ENCODE measurements around the gene ENDOV. TPM values are rescaled to one million over a fixed set of nuclear protein-coding genes. Genes with fewer than 3 reads are reported as not detected.
"Not testable (repeated sequence)": the region's sequence is repeated elsewhere in the genome, so short reads cannot be mapped to it uniquely, and the experiment has no call there.

Gene ENDOV
- total and polyA plus RNA-seq, 4 donors: 5.7 to 11.9 (median 8.3) TPM

DNA sequence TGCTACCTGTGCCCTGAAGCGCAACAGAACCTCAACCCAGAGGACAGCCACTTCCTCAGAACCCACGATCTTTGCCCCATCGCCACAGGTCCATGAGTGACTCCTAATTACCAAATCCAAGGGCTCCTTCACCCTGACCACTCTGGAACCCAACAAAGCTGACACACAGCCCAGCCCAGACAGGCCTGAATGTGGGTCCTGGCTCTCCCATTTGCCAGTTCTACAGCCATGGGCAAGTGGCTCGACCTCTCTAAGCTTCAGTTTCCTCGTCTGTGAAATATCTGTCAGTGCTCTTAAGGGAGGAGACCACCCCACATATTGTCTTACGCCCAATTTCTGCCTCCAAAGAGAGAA, 18.0 kb upstream of the ENDOV start:
- H3K9ac ChIP-seq (ENCODE audit: low read depth in 1 of 2, low read length in 2 of 2): no peak overlapping the region
- 91% methylated on average over 6 of the region's 6 CpGs for WGBS

DNA sequence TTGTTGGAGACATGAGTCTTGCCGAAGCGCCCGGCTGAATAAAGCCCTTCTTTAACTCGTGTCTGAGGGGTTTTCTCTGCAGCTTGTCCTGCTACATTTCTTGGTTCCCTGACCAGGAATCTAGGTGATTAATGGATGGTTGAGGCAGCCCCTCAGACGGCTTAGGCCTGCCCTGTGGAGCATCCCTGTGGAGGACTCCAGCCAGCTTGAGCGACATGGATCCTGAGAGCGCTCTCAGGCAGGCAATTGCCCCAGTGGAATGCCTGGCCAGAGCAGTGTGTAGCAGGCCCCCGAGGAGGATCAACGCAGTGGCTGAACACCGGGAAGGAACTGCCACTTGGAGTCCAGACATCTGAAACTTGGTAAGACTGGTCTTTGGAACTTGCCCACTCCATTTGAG, 17.3 kb upstream of the ENDOV start:
- no peak overlapping the region for H3K4me3 ChIP-seq (ENCODE audit: low read depth in 1 of 3, low read length in 3 of 3)
- H3K27ac ChIP-seq (ENCODE audit: low read depth in 1 of 2, low read length in 2 of 2): no peak overlapping the region
- TF ChIP-seq HNF4A (conservative IDR thresholded peaks at IDR 0.05) (no peak), YY1 (IDR thresholded peaks at IDR 0.05) (no peak), EGR1 (IDR thresholded peaks at IDR 0.05; ENCODE audit: low read depth in 2 of 2) (no peak), FOXA1 (IDR thresholded peaks at IDR 0.05) (no peak), ATF3 (IDR thresholded peaks at IDR 0.05) (no peak), TAF1 (conservative IDR thresholded peaks at IDR 0.05) (no peak), SP1 (IDR thresholded peaks at IDR 0.05) (no peak), JUND (IDR thresholded peaks at IDR 0.05) (no peak), RXRA (IDR thresholded peaks at IDR 0.05) (no peak), NR2F2 (IDR thresholded peaks at IDR 0.05) (no peak), CTCF (IDR thresholded peaks at IDR 0.05; ENCODE audit: low read depth, low read length, missing input control) (no peak), GABPA (IDR thresholded peaks at IDR 0.05 in 1 of 2, conservative IDR thresholded peaks at IDR 0.05 in 1 of 2) (no peak), RAD21 (IDR thresholded peaks at IDR 0.05) (no peak), HNF4G (IDR thresholded peaks at IDR 0.05) (no peak), FOXA2 (IDR thresholded peaks at IDR 0.05) (no peak)
- TF ChIP-seq, protein P1, sequence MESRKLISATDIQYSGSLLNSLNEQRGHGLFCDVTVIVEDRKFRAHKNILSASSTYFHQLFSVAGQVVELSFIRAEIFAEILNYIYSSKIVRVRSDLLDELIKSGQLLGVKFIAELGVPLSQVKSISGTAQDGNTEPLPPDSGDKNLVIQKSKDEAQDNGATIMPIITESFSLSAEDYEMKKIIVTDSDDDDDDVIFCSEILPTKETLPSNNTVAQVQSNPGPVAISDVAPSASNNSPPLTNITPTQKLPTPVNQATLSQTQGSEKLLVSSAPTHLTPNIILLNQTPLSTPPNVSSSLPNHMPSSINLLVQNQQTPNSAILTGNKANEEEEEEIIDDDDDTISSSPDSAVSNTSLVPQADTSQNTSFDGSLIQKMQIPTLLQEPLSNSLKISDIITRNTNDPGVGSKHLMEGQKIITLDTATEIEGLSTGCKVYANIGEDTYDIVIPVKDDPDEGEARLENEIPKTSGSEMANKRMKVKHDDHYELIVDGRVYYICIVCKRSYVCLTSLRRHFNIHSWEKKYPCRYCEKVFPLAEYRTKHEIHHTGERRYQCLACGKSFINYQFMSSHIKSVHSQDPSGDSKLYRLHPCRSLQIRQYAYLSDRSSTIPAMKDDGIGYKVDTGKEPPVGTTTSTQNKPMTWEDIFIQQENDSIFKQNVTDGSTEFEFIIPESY (IDR thresholded peaks at IDR 0.05): no peak
- TF ChIP-seq, protein P2, sequence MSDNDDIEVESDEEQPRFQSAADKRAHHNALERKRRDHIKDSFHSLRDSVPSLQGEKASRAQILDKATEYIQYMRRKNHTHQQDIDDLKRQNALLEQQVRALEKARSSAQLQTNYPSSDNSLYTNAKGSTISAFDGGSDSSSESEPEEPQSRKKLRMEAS (IDR thresholded peaks at IDR 0.05): no peak
- TF ChIP-seq, protein P3, sequence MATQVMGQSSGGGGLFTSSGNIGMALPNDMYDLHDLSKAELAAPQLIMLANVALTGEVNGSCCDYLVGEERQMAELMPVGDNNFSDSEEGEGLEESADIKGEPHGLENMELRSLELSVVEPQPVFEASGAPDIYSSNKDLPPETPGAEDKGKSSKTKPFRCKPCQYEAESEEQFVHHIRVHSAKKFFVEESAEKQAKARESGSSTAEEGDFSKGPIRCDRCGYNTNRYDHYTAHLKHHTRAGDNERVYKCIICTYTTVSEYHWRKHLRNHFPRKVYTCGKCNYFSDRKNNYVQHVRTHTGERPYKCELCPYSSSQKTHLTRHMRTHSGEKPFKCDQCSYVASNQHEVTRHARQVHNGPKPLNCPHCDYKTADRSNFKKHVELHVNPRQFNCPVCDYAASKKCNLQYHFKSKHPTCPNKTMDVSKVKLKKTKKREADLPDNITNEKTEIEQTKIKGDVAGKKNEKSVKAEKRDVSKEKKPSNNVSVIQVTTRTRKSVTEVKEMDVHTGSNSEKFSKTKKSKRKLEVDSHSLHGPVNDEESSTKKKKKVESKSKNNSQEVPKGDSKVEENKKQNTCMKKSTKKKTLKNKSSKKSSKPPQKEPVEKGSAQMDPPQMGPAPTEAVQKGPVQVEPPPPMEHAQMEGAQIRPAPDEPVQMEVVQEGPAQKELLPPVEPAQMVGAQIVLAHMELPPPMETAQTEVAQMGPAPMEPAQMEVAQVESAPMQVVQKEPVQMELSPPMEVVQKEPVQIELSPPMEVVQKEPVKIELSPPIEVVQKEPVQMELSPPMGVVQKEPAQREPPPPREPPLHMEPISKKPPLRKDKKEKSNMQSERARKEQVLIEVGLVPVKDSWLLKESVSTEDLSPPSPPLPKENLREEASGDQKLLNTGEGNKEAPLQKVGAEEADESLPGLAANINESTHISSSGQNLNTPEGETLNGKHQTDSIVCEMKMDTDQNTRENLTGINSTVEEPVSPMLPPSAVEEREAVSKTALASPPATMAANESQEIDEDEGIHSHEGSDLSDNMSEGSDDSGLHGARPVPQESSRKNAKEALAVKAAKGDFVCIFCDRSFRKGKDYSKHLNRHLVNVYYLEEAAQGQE (IDR thresholded peaks at IDR 0.05): no peak
- no peaks in the 10 kb centered on the region for H3K27me3 ChIP-seq (ENCODE audit: control insufficient read depth in 4 of 4, insufficient read depth in 4 of 4, low read length in 3 of 4)
- DNase-seq (ENCODE audit: low spot score): no peak
- 81% methylated on average over 10 of the region's 10 CpGs for WGBS
- peaks cover 0 to 28% (median 21%) of the 10 kb centered on the region in 4 donors for H3K36me3 ChIP-seq (ENCODE audit: control insufficient read depth in 4 of 4, insufficient read depth in 3 of 4, low read depth in 1 of 4, low read length in 3 of 4)
- no peaks in the 10 kb centered on the region for H3K9me3 ChIP-seq (ENCODE audit: control insufficient read depth in 4 of 4, low read length in 3 of 4)
- H3K9ac ChIP-seq (ENCODE audit: low read depth in 1 of 2, low read length in 2 of 2): no peak overlapping the region
- no peaks in the 10 kb centered on the region for H3K4me1 ChIP-seq (ENCODE audit: control insufficient read depth in 4 of 4, insufficient read depth in 4 of 4, low read length in 3 of 4)

More for the DNA sequence above, 18.0 kb upstream of the ENDOV start:
- Histone ChIP-seq H3K9me3 (ENCODE audit: control insufficient read depth in 4 of 4, low read length in 3 of 4) (no peaks in the 10 kb centered on the region), H3K27me3 (ENCODE audit: control insufficient read depth in 4 of 4, insufficient read depth in 4 of 4, low read length in 3 of 4) (no peaks in the 10 kb centered on the region), H3K27ac (ENCODE audit: low read depth in 1 of 2, low read length in 2 of 2) (no peak overlapping the region), H3K4me1 (ENCODE audit: control insufficient read depth in 4 of 4, insufficient read depth in 4 of 4, low read length in 3 of 4) (no peaks in the 10 kb centered on the region), H3K4me3 (ENCODE audit: low read depth in 1 of 3, low read length in 3 of 3) (no peak overlapping the region), H3K36me3 (ENCODE audit: control insufficient read depth in 4 of 4, insufficient read depth in 3 of 4, low read depth in 1 of 4, low read length in 3 of 4) (peaks cover 0 to 32% (median 25%) of the 10 kb centered on the region in 4 donors)
- TF ChIP-seq NR2F2 (IDR thresholded peaks at IDR 0.05) (no peak), RXRA (IDR thresholded peaks at IDR 0.05) (no peak), ATF3 (IDR thresholded peaks at IDR 0.05) (no peak), EGR1 (IDR thresholded peaks at IDR 0.05; ENCODE audit: low read depth in 2 of 2) (no peak), SP1 (IDR thresholded peaks at IDR 0.05) (no peak), FOXA1 (IDR thresholded peaks at IDR 0.05) (no peak), JUND (IDR thresholded peaks at IDR 0.05) (no peak)
- TF ChIP-seq, protein P2 (IDR thresholded peaks at IDR 0.05): no peak
- TF ChIP-seq, protein P1 (IDR thresholded peaks at IDR 0.05): no peak
- no peak for DNase-seq (ENCODE audit: low spot score)

DNA sequence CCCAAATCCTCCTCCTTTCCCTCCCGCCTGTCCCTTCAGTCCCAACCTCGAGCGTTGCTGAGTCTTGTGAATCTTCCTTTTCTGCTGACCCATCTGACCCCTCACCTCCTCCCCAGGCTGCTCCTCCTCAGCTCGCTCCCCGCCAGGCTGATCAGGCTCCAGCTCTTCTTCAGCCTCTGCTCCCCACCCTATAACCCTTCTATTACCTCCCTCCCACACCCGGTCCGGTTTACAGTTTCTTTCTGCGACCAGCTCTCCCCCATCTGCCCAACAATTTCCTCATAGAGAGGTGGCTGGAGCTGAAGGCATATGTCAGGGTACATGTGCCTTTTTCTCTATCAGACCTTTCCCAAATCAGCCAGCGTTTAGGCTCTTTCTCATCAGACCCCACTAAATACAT, 13.9 kb upstream of the ENDOV start:
- H3K9me3 ChIP-seq (ENCODE audit: control insufficient read depth in 4 of 4, low read length in 3 of 4); H3K4me3 ChIP-seq (ENCODE audit: low read depth in 1 of 3, low read length in 3 of 3); DNase-seq (ENCODE audit: low spot score); H3K27ac ChIP-seq (ENCODE audit: low read depth in 1 of 2, low read length in 2 of 2); H3K27me3 ChIP-seq (ENCODE audit: control insufficient read depth in 4 of 4, insufficient read depth in 4 of 4, low read length in 3 of 4); H3K9ac ChIP-seq (ENCODE audit: low read depth in 1 of 2, low read length in 2 of 2); H3K36me3 ChIP-seq (ENCODE audit: control insufficient read depth in 4 of 4, insufficient read depth in 3 of 4, low read depth in 1 of 4, low read length in 3 of 4); H3K4me1 ChIP-seq (ENCODE audit: control insufficient read depth in 4 of 4, insufficient read depth in 4 of 4, low read length in 3 of 4): not testable (repeated sequence)
- 87% methylated on average over 9 of the region's 9 CpGs for WGBS

Measured in liver (tissue), 9 donors.